ENCODE data around the gene INTS3.

Gene INTS3

GRCh38 chr1:153793973-153794615 is 66.2 kb downstream of the INTS3 start:
- H3K36me3 ChIP-seq: no peaks in the 10 kb centered on the region
- H4K20me1 ChIP-seq: no peaks in the 10 kb centered on the region
- peak overlapping the region; percentile 60 for H3K27ac ChIP-seq
- H3K4me3 ChIP-seq: no peak overlapping the region
- H3K27me3 ChIP-seq: no peaks in the 10 kb centered on the region
- no peaks in the 10 kb centered on the region for H3K9me3 ChIP-seq
- peaks cover 86% of the 10 kb centered on the region for H3K4me1 ChIP-seq
- 0 out of 2 replicates have a peak overlapping the region, but pooled peaks have one; percentile 51 for H3K9ac ChIP-seq
- H3K4me2 ChIP-seq: peak overlapping the region; percentile 31
- no peak for TF ChIP-seq Cebpa-rat (IDR thresholded peaks at IDR 0.05)

- no peak for TF ChIP-seq Cebpa-rat (IDR thresholded peaks at IDR 0.05)
- Histone ChIP-seq H3K9ac (peak overlapping the region; percentile 51; the same call in 1 of the 2 replicates), H4K20me1 (no peaks in the 10 kb centered on the region), H3K4me2 (peak overlapping the region; percentile 31), H3K36me3 (peaks cover 4% of the 10 kb centered on the region; the same call in 1 of the 2 replicates), H3K4me1 (peaks cover 79% of the 10 kb centered on the region), H3K27ac (peak overlapping the region; percentile 60), H3K9me3 (no peaks in the 10 kb centered on the region), H3K4me3 (no peak overlapping the region), H3K27me3 (no peaks in the 10 kb centered on the region)
Observed at GRCh38 chr1:153794624-153795329, 66.9 kb downstream of the INTS3 start.

GRCh38 chr1:153795330-153795837 is 67.5 kb downstream of the INTS3 start:
- TF ChIP-seq Cebpa-rat (IDR thresholded peaks at IDR 0.05): no peak
- H3K4me3 ChIP-seq: no peak overlapping the region
- H3K36me3 ChIP-seq: peaks cover 7% of the 10 kb centered on the region; the same call in 1 of the 2 replicates
- peak overlapping the region; percentile 31; the same call in 1 of the 2 replicates for H3K4me2 ChIP-seq
- H3K27ac ChIP-seq: peak overlapping the region; percentile 60
- no peaks in the 10 kb centered on the region for H4K20me1 ChIP-seq
- H3K9me3 ChIP-seq: no peaks in the 10 kb centered on the region
- H3K4me1 ChIP-seq: peaks cover 73% of the 10 kb centered on the region
- H3K27me3 ChIP-seq: no peaks in the 10 kb centered on the region
- H3K9ac ChIP-seq: 0 out of 2 replicates have a peak overlapping the region, but pooled peaks have one; percentile 51

GRCh38 chr1:153795934-153796785 is 68.3 kb downstream of the INTS3 start:
- H3K9ac ChIP-seq: no peak overlapping the region
- no peaks in the 10 kb centered on the region for H3K9me3 ChIP-seq
- no peak overlapping the region for H3K4me3 ChIP-seq
- H3K4me1 ChIP-seq: peaks cover 70% of the 10 kb centered on the region
- no peak for TF ChIP-seq Cebpa-rat (IDR thresholded peaks at IDR 0.05)
- no peaks in the 10 kb centered on the region for H3K27me3 ChIP-seq
- peak overlapping the region; percentile 31; the same call in 1 of the 2 replicates for H3K4me2 ChIP-seq
- no peaks in the 10 kb centered on the region for H4K20me1 ChIP-seq
- no peak overlapping the region for H3K27ac ChIP-seq
- peaks cover 9% of the 10 kb centered on the region; the same call in 1 of the 2 replicates for H3K36me3 ChIP-seq

- no peak for TF ChIP-seq Cebpa-rat (IDR thresholded peaks at IDR 0.05)
- H3K27ac ChIP-seq: no peak overlapping the region
Observed at GRCh38 chr1:153796786-153797659, 69.2 kb downstream of the INTS3 start.

GRCh38 chr1:153798468-153798780 is 70.6 kb downstream of the INTS3 start:
- Histone ChIP-seq H3K4me2 (no peak overlapping the region), H3K4me3 (no peak overlapping the region), H3K9ac (no peak overlapping the region), H3K9me3 (no peaks in the 10 kb centered on the region), H3K27me3 (no peaks in the 10 kb centered on the region), H3K36me3 (peaks cover 27% of the 10 kb centered on the region), H3K27ac (no peak overlapping the region), H3K4me1 (peaks cover 70% of the 10 kb centered on the region), H4K20me1 (no peaks in the 10 kb centered on the region)
- no peak for TF ChIP-seq Cebpa-rat (IDR thresholded peaks at IDR 0.05)

More at GRCh38 chr1:153796786-153797659, 69.2 kb downstream of the INTS3 start:
- no peaks in the 10 kb centered on the region for H3K27me3 ChIP-seq
- no peak overlapping the region for H3K4me2 ChIP-seq
- H3K36me3 ChIP-seq: peaks cover 17% of the 10 kb centered on the region; the same call in 1 of the 2 replicates
- no peak overlapping the region for H3K9ac ChIP-seq
- no peak overlapping the region for H3K4me3 ChIP-seq
- peaks cover 70% of the 10 kb centered on the region for H3K4me1 ChIP-seq
- no peaks in the 10 kb centered on the region for H3K9me3 ChIP-seq
- no peaks in the 10 kb centered on the region for H4K20me1 ChIP-seq

GRCh38 chr1:153799016-153799415 is 71.2 kb downstream of the INTS3 start:
- Histone ChIP-seq H3K4me3 (no peak overlapping the region), H3K9ac (no peak overlapping the region), H4K20me1 (no peaks in the 10 kb centered on the region), H3K27ac (no peak overlapping the region), H3K4me2 (no peak overlapping the region), H3K27me3 (no peaks in the 10 kb centered on the region), H3K36me3 (peaks cover 27% of the 10 kb centered on the region), H3K4me1 (peaks cover 75% of the 10 kb centered on the region), H3K9me3 (no peaks in the 10 kb centered on the region)
- no peak for TF ChIP-seq Cebpa-rat (IDR thresholded peaks at IDR 0.05)

- H3K9me3 ChIP-seq: no peaks in the 10 kb centered on the region
- H4K20me1 ChIP-seq: no peaks in the 10 kb centered on the region
- H3K27me3 ChIP-seq: no peaks in the 10 kb centered on the region
- H3K4me2 ChIP-seq: no peak overlapping the region
- no peak overlapping the region for H3K4me3 ChIP-seq
- peaks cover 74% of the 10 kb centered on the region for H3K4me1 ChIP-seq
- TF ChIP-seq Cebpa-rat (IDR thresholded peaks at IDR 0.05): no peak
- H3K9ac ChIP-seq: no peak overlapping the region
- peaks cover 27% of the 10 kb centered on the region for H3K36me3 ChIP-seq
- no peak overlapping the region for H3K27ac ChIP-seq
Observed at GRCh38 chr1:153799566-153800465, 72.0 kb downstream of the INTS3 start.

Measured in BLaER1 (cell line).